ENCODE measurements around the gene KLK4. TPM values are rescaled to one million over a fixed set of nuclear protein-coding genes. Genes with fewer than 3 reads are reported as not detected.

Gene KLK4
- total and polyA plus RNA-seq, 10 of the 15 experiments (the other 5 are each of a cell fraction or from before 2014, with no cell fraction given) = 0.06 to 0.31 TPM; not detected in 8

DNA sequence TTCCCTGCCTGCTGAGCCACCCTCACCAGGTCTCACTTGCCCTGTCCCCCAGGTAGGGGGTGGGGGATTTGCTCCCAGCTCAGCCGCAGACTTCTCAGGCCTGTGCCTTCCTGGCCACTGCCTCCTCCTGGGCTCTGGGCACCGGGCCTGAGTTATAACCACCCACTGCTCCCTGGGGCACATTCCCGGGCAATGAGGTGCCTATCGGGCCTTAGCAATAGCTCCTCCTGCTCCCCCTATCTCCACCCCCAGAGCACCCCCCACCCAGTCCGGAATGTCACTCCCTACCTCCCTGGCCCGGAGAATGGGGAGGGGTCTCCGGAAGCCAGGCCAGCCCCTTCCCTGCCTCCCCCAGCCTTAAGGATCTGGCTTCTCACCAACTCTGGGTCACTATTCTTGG, 41.7 kb upstream of the KLK4 start, which contains the start of gene KLK5:
KLK5 (minus strand) TSS at position 129 of the 400 bp plus-strand sequence. CDS start 381 bp downstream, outside the sequence.
- intact Hi-C loops (cut with micrococcal nuclease; ENCODE audit: unreplicated experiment) = no loop called here
- no TSS peak for BruUV-seq (replicated peaks)
- Histone ChIP-seq H4K20me1 (ENCODE audit: control insufficient read depth, insufficient read depth) (no peaks in the 10 kb centered on the region), H3K36me3 (ENCODE audit: control insufficient read depth in 2 of 2, insufficient read depth in 2 of 2, low read length in 1 of 2) (no peaks in the 10 kb centered on the region), H3K9ac (ENCODE audit: control insufficient read depth, insufficient read depth, low read length) (no peak within 1 kb of the TSS), H3K9me3 (replicated peaks; ENCODE audit: control insufficient read depth, insufficient read depth, low read length) (no peaks in the 10 kb centered on the region), H2AFZ (ENCODE audit: control insufficient read depth, low read depth, low read length) (no peak within 1 kb of the TSS), H3K27ac (ENCODE audit: control insufficient read depth, insufficient read depth) (no peak within 1 kb of the TSS), H3K4me3 (no peak within 1 kb of the TSS), H3K79me2 (ENCODE audit: control insufficient read depth, insufficient read depth, low read length) (no peaks in the 10 kb centered on the region), H3K27me3 (replicated peaks in 1 of 2; ENCODE audit: control insufficient read depth in 2 of 2, insufficient read depth in 2 of 2, low read length in 1 of 2) (peaks cover 0 to 3% of the 10 kb centered on the region in 2 experiments; a peak in 2 of 4 replicates), H3K4me1 (ENCODE audit: control insufficient read depth, insufficient read depth, low read length) (no peaks in the 10 kb centered on the region), H3K4me2 (ENCODE audit: control insufficient read depth, insufficient read depth) (no peak within 1 kb of the TSS)
- ATAC-seq = no peak
- RAD21 ChIA-PET (ENCODE audit: unreplicated experiment) = no interaction called here
- no peak for FAIRE-seq
- SMC1A ChIA-PET (ENCODE audit: uncharacterized antibody, unreplicated experiment) = no interaction called here
- TF ChIP-seq LARP7 (IDR thresholded peaks at IDR 0.05) = no peak
- TF ChIP-seq, protein P1, sequence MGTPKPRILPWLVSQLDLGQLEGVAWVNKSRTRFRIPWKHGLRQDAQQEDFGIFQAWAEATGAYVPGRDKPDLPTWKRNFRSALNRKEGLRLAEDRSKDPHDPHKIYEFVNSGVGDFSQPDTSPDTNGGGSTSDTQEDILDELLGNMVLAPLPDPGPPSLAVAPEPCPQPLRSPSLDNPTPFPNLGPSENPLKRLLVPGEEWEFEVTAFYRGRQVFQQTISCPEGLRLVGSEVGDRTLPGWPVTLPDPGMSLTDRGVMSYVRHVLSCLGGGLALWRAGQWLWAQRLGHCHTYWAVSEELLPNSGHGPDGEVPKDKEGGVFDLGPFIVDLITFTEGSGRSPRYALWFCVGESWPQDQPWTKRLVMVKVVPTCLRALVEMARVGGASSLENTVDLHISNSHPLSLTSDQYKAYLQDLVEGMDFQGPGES (IDR thresholded peaks at IDR 0.05) = no peak
- TF ChIP-seq, protein P2, sequence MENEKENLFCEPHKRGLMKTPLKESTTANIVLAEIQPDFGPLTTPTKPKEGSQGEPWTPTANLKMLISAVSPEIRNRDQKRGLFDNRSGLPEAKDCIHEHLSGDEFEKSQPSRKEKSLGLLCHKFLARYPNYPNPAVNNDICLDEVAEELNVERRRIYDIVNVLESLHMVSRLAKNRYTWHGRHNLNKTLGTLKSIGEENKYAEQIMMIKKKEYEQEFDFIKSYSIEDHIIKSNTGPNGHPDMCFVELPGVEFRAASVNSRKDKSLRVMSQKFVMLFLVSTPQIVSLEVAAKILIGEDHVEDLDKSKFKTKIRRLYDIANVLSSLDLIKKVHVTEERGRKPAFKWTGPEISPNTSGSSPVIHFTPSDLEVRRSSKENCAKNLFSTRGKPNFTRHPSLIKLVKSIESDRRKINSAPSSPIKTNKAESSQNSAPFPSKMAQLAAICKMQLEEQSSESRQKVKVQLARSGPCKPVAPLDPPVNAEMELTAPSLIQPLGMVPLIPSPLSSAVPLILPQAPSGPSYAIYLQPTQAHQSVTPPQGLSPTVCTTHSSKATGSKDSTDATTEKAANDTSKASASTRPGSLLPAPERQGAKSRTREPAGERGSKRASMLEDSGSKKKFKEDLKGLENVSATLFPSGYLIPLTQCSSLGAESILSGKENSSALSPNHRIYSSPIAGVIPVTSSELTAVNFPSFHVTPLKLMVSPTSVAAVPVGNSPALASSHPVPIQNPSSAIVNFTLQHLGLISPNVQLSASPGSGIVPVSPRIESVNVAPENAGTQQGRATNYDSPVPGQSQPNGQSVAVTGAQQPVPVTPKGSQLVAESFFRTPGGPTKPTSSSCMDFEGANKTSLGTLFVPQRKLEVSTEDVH (IDR thresholded peaks at IDR 0.05; ENCODE audit: low read depth, partially characterized antibody) = no peak
- no peak for TF ChIP-seq ESRRA (IDR thresholded peaks at IDR 0.05; ENCODE audit: low read length)
- no peak for TF ChIP-seq SRF (IDR thresholded peaks at IDR 0.05; ENCODE audit: low read depth in 2 of 2, low read length in 2 of 2)
- TF ChIP-seq ZNF24 (IDR thresholded peaks at IDR 0.05) = no peak
- WGBS (ENCODE audit: insufficient coverage, insufficient replicate concordance, low lambda C conversion rate, missing lambda C conversion rate) = 12% methylated on average over 7 of the region's 7 CpGs
- no peak for DNase-seq (ENCODE audit: low read depth, low spot score)
- CTCF ChIA-PET = no interaction called here
- POLR2A ChIA-PET = no interaction called here
- in situ Hi-C loops (cut with MboI) = no loop called here

All from GM12878 (cell line).